NOMO-1 (cell line): ENCODE data around the gene RARB.

Experiments used
- DNase-seq, 2 experiments: peaks; one replicate each; lab custom pipeline; 2025; ENCODE audit not compliant: unreplicated experiment in 2 of 2; lab: John Stamatoyannopoulos, UW

The RARB gene

DNA sequence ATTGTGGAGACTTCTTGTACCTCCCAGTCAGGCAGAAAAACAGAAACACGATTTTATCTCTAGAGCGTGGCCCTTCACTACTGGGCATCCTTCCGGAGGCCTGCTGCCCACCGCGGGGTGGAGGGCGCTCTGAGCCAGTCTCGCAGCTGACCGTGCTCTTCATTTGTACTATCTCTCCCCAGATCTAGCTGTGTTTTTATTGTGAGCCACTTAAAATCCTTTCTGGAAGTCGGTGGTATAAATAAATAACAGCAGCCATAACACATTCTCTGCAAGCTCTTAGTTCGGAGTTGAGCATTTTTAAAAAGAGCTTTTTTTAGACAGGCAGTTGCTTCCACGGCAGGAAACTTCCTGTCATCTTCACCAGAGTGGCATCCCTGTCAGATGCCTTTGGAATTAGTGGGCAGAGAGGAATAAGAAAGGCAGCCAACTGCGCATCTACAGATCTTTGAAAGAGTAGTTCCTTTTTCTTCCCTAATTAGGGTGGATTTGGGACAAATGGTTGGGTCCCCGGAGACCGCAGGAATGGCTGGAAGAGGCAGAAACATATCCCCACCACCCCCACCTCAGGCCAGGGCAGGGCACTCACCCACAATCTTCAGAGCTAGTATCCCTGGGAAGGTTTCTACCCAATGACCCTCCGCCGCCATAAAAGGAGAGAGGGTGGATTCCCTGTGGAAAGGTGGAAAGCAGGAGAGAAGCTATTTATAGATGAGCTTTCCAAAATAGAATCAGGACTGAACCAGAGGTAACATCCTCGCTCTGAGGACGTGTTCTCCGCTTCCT is 145.5 kb downstream of the RARB start:
- DNase-seq = no peak

DNA sequence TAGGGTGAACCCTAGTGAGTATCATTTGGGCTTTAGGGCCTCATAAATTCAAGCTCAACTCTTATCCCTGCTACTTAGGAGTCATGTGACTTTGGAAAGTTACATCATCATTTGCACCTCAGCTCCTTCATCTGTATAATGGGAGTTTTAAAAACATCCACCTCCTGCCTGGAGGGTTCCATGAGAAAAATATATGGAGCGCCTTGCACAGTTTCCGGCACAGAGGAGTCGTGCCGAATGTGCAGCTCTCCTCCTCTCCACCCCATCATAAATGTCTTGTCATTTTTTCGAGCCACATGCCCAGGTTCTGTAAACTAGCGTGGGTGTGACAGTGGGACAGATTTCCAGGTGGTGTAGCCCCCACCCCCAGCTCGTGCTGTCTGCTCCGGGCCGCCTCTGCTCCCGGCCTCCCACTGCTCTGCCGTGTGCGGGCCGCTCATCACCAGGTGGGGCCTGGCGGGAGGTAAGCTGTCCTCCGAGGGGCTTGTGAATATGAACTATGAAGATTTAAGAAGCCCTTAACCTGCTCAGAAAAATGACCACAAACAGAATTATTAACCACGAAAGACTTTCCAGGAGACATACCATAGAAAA is 146.2 kb downstream of the RARB start:
- DNase-seq = no peak

- no peak for DNase-seq
Measured at GRCh38 chr3:25575001-25575400, 146.9 kb downstream of the RARB start.

DNA sequence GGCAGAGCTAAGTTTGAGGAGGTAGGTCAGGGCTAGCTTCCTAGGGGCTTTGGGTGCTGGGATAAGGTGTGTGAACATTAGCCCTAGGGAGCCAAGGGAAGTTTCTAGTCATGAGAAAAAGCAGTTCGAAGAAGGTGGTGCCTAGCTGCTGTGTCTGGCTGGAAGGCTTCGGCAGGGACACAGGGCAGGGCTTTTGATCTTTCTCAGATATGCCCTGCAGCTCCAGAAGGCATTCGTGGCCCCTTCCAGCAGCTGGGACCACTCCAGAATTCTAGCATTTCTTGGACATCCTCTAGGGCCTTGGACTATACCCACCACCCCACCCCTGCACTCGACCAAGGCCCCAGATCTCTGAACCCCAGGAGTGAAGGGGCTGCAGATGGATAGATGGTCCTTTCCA is 148.1 kb downstream of the RARB start:
- no peak for DNase-seq

GRCh38 chr3:25576831-25577454 is 148.9 kb downstream of the RARB start:
- DNase-seq = no peak

GRCh38 chr3:25578059-25578458 is 150.0 kb downstream of the RARB start:
- DNase-seq = no peak

DNA sequence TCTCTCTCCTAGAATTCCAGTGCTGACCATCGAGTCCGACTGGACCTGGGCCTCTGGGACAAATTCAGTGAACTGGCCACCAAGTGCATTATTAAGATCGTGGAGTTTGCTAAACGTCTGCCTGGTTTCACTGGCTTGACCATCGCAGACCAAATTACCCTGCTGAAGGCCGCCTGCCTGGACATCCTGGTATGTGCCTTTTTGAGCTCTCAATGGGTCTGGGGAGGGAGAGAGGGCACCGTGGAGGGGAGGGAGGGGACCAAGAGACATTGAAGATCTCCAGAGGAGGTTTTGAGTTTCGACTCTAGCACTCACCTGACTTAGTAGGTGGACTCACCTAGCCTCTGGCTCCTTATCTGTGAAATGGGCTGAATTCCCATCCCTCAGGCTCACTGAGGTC is 152.5 kb downstream of the RARB start:
- DNase-seq = no peak

DNA sequence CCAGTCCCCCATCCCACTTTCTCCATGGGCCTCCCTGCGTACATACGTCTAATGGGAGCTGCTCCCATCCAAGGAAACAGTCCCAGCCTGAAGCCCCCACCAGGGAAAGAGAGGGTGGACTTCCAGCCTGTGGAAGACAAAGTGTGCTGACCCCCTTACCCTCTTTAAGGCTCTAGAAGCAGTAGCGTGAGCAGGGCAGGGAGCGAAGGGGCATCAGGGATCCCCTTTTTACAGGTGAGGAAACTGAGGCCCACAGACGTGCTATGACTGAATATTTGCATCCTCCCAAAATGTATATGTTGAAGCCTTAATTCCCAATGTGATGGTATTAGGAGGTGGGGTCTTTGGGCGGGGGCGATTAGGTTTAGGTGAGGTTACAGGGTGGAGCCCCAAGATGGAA is 153.3 kb downstream of the RARB start:
- no peak for DNase-seq

- no peak for DNase-seq
Measured at GRCh38 chr3:25581823-25582222, 153.8 kb downstream of the RARB start.

- peak in 1 of 2 experiments; percentile 16 for DNase-seq
Measured at GRCh38 chr3:25582242-25582641, 154.2 kb downstream of the RARB start.

DNA sequence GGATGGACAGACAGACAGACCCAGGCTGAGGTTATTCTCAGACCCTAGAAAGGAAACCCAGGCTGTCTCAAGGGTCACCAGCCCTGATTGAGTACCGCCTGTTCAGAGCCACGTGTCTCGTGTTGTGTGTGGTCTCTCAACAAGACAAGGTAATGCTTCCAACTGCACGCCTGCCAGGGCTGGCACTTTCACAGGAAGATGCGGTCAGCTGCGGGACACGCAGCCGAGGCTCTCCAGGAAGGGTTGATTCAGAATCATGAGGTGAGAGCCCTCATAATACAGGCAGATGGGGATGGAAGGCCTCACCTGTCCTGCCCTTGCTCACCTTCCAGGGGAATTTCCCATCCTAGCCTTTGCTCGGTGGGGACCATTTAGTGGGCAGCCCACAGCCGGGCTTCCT is 155.3 kb downstream of the RARB start:
- no peak for DNase-seq

- no peak for DNase-seq
Measured at GRCh38 chr3:25584011-25584789, 156.1 kb downstream of the RARB start.

DNA sequence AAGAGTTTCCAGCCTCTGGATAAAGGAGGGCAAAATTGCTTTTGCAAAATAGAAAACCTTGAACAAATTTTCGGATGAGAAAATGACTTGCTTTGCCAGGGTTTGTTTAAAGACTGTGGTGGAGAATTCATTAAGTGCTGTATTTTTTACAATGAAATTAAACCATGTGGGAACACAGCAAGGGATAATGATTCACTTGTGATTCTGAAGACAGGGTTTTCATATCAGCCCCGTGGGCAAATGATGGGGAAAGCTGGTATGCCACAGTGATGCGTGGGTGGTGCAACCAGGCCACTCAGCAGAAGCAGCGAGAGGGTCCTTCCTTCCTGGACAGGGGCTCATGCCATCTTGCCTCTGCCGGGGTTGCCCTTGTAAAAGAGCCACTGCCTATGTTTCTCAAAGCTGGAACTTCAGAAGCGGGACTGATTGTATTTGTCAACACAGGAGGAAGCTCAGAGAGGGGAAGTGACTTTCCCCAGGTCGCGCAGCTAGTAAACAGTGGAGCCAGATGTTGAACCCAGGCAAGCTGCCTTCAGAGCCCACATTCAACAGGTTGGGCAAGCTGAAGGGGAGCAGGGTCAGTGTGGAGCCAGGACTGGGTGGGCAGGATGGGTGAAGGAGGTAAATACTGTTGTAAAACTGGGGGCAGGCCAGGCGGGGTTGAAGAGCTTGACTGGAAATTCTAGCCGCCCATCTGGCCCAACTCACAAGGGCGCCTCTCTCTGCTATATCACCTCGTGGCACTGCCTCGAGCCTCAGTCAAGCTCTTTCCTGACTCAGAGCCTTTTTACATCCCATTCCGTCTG is 157.5 kb downstream of the RARB start:
- DNase-seq = no peak

DNA sequence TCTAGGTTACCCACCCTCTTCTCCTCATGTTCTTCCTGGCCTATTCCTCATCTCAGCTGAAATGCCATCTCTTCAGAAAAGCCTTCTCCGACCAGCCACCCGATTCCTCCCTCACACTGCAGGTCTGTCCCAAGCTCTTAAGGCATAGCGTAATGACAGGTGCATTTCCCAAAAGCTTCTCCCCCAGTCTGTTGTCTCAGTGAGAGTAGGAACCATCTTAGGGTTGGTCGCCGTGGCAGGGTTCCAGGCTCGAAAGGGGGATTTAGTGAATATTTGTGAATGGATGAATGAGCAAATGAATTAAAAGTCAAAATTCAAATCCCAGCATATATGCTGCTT is 158.1 kb downstream of the RARB start:
- no peak for DNase-seq

DNA sequence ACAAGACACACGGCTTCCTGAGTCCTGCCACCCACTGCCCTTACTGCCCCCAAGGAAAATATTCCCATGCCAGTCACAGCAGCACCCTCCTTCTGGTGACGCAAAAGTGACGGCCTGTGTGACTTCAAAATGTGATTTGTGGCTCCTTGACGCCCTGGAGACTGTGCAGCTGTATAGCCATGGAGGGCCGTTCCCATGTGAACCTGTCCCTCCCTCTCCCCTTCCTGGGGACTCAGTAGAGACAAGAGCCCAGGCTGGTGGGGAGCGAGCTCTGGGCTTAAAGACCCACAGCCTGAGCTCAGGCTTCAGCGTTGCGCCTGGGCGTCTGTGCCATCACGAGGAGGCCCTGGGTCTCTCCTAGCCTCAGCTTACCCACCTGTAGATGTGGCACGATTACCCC is 158.5 kb downstream of the RARB start:
- DNase-seq = no peak

GRCh38 chr3:25587094-25587493 is 159.0 kb downstream of the RARB start:
- no peak for DNase-seq

GRCh38 chr3:25587526-25587925 is 159.5 kb downstream of the RARB start:
- DNase-seq = no peak

DNA sequence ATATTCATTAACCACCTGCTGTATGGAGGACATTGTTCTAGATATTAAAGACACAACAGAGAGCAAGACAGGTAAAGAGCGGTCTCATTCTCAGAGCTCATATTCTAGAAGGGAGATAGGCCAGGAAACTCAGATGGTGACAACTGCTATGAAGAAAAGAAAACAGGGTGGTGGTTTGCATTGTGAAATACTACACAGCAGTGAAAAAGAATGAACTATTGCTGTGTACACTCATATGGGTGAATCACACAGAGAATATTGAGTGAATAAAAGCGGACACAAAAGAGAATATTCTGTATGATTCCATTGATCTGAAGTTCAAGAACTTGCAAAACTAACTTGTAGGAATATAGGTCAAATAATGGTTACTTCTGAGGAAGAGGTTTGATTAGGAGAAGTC is 159.9 kb downstream of the RARB start:
- no peak for DNase-seq

- no peak for DNase-seq
Measured at GRCh38 chr3:25588441-25589103, 160.5 kb downstream of the RARB start.

DNA sequence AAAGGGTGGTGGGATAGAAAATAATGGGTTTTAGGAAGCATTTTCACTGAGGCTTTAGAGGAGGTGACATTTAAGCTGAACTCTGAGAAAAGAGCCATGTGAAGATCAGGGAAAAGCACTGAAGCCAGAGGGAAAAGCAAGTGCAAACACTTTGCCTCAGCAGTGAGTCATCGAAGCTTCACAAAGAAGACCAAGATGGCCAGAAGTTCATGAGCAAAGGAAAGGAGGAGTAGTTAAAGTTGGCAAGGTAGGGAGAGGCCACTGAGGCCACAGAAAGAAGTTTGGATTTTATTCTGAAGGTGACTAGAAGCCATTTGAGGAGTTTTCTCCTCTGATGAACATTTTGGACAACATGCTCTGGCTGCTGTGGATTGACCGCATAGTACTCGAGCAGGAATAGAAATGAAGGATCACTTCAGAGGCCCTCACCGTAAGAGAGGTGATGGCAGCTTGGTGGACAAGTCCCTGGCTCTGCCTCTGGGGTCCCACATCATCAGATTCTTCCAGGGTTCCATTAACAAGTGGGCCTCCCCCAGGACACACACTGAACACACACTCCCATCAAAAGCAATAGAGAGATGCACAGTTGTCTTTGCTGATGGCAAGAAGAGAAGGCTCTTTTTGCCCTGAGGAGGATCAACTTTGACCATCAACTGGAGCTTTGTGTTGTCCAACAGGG is 161.2 kb downstream of the RARB start:
- DNase-seq = no peak
